ENCODE measurements around the gene CDC42EP4.
"Not testable (repeated sequence)": the region's sequence is repeated elsewhere in the genome, so short reads cannot be mapped to it uniquely, and the experiment has no call there.

CDC42EP4 gene

DNA sequence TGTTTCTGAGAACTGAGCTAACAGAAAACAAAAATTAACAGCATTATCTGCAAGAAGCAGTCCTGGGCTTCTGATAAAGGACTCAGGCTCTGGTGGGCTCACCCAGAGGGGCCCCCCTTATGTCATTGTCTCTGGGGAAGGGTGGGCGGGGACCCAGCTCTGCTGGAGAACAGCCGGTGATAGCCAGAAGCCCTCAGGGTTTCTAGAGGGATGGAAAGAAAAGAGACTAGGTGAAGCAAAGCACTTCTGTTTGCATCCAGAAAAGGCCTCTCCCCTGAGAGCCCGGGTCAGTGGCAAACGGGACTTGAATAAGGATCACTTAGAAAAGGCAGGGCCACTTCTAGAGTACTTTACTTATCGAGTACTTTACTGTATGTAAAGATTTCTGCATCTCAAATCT, 7.0 kb upstream of the CDC42EP4 start:
- DNase-seq: no peak

- no peak for DNase-seq
Observed at GRCh38 chr17:73318427-73318813, 6.6 kb upstream of the CDC42EP4 start.

GRCh38 chr17:73317513-73318426, 6.0 kb upstream of the CDC42EP4 start:
- DNase-seq: no peak

- DNase-seq: no peak
Observed at GRCh38 chr17:73316919-73317505, 5.2 kb upstream of the CDC42EP4 start.

DNA sequence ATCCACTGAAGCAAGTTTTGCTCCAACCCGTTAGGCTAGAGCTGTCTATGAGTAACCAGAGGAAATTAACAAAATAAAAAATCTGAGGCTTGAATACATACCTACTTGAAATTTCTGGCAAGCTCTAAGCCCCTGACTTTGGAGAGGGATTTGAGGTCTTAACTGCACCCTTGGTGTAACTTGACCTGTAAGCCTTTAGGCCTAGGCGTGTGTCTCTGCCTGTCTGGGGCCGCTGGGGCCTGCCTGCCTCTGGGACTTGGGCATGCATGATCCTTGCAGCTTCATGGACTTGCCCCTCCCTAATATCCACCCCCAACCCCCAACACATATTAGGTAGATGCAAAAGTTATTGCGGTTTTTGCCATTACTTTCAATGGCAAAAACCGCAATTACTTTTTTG, 3.7 kb upstream of the CDC42EP4 start:
- no peak for DNase-seq

- DNase-seq: no peak
Observed at GRCh38 chr17:73313526-73314127, 1.8 kb upstream of the CDC42EP4 start.

DNA sequence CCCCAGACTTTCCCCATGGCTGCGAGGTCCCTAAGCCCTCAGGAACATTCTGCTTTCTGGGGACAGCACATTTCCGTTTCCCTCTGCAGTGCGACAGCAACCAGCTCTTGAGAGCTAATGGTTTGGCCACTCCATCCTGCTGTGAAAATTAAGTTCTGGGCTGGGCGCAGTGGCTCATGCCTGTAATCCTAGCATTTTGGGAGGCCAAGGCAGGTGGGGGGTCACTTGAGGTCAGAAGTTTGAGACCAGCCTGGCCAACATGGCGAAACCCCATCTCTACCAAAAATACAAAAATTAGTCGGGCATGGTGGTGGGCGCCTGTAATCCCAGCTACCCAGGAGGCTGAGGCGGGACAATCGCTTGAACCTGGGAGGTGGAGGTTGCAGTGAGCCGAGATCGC, 1.1 kb upstream of the CDC42EP4 start:
- DNase-seq: not testable (repeated sequence)

- DNase-seq: peak in 1 of 2 donors; percentile 51
Observed at GRCh38 chr17:73311428-73311780, 397 bp downstream of the CDC42EP4 start.

- no peak for DNase-seq
Observed at GRCh38 chr17:73309727-73310596, 1.8 kb downstream of the CDC42EP4 start.

- DNase-seq: not testable (repeated sequence)
Observed at GRCh38 chr17:73308959-73309358, 2.8 kb downstream of the CDC42EP4 start.

GRCh38 chr17:73308017-73308823, 3.6 kb downstream of the CDC42EP4 start:
- DNase-seq: no peak

DNA sequence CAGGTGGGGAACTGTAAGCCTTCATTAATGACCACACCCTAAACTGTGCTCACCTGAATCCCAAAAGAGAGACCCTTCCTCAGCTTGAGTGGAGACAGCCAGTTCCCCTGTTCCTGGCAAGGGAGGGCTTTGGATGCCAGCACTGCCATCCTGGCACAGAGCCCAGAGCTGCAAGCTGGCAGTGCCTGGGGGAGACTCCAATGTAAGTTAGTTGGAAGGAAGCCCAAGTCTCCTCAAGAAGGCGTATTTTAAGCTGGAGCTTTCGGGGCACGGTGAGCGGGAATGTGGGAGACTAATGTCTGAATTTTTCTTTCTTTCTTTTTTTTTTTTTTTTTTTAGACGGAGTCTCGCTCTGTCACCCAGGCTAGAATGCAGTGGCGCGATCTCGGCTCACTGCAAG, 4.7 kb downstream of the CDC42EP4 start:
- DNase-seq: peak; percentile 31 to 46

DNA sequence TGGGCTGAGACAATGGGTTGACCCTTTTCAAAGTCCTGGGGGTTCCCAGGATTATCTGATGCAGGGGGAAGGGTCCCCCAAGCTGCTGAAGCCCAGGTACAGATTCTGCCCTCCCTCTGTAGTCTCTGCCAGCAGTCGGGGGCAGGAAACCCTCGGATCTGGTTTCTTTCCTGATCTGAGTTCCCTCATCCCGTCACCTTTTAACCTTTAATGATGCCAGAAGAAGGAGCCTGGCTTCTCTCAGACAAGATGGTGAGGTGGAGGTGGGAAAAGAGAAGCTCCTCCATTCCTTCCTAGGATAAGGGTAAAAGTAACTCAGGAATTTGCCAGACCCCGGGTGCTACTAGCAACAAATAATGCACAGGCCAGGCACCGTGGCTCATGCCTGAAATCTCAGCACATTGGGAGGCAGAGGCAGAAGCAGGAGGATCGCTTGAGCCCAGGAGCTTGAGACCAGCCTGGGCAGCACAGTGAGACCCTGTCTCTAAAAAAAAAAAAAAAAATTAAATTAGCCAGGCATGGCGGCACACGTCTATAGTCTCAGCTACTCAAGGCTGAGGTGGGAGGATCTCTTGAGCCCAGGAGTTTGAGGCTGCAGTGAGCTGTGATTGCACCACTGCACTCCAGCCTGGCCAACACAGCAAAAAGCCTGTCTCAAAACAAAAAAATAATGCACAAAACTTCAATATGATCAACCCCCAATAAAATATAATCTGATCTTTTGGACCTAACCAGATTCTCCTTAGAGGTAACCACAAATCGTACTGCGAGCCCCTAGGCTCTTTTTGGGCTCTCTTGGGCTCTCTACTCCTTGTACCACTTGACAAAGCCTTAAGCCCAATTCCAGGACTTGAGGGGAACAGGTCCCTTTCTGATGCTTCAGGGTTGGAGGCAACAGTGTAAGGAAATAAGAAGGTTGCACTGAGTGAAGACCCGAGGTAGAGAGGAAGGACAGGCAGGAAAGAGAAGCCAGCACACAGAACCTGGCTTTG, 5.7 kb downstream of the CDC42EP4 start:
- no peak for DNase-seq

GRCh38 chr17:73304971-73305812, 6.6 kb downstream of the CDC42EP4 start:
- DNase-seq: no peak

DNA sequence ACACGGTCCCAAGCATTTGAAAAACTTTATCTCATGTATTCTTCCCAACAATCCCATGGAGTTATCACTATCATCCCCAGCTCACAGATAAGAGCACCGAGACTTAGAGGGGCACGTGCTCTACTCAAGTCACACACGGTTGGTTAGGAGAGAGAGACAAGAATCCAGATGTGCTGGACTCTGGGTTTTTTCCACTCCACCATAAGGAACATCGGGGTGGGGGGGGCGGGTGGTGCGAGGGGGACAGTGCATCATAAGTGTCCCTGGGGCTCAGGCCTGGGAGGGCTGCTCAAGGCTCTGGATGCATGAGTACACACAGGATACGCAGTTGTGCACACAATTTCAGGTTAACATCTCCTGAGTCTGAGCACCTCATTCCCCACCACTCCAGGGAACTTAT, 7.4 kb downstream of the CDC42EP4 start:
- no peak for DNase-seq

- no peak for DNase-seq
Observed at GRCh38 chr17:73302189-73302588, 9.6 kb downstream of the CDC42EP4 start.

DNA sequence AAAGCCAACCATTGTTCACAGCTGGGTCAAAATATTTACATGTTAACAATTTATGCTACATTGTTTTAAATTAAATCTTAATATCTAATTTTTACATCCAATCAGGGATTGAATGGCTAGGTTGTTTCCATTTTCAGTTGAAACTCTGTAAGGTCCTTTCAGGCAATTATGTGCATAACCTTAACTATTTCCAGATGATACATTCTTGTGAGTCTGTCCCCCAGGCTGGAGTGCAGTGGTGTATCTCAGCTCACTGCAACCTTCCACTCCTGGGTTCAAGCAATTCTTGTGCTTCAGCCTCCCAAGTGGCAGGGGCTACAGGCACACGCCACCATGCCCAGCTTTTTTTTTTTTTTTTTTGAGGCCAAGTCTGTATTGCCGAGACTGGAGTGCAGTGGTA, 10.4 kb downstream of the CDC42EP4 start:
- no peak for DNase-seq

DNA sequence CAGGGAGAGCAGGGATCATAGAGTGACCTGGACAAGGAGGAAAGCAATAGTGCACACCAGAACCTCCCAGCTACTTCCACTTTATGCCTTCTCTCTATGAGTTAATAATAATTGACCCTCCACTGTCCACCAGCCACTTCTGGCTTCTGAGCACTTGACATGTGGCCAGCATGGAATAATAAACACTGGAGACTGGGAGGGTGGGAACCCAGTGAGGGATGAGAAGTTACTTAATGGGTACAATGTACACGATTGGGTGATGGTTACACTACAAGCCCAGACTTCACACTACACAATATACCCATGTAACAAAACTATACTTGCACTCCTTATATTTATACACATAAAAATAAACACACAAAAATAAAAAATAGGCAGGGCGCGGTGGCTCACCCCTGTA, 11.4 kb downstream of the CDC42EP4 start:
- no peak for DNase-seq

DNA sequence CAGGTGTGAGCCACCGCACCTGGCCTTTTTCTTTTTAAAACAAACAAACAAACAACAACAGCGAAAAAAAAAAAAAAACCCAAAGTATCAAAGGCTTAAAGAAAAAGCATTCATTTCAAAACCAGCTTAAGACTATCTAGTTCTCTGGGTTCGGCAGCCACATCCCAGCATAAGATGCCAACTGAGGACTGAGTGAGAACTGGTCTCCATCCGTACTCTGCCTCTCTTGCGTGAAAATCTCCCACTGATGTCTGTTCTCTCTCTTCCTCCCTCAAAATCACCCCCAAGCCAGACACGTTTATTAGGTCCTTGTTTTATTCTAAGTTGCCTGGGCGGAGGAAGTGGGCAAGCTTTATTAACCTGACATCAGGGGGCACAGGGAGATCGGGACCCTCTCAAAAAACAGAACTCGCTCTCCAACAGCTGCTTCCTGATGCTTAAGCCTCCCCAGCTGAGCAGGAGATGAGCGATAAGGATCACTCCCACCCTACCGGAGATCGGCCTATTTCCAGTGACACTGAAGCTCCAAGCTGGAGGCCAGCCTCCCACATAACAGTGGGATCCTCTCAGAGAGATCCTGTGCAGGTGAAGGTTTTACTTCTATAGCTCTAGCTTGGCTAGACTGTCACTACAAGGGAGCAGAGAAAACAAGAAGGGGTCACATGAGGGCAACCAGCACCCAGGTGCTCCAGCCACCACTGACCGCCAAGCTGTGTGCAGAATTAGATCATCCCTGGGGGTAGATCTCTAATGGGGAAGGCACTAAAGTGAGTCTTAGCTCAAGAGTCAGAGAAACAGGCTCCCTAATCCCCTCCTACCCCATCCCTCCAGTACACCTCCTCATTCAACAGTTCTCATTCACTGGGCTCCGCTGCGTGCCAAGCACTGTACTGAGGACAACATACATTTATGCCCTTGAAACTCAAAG, 13.6 kb downstream of the CDC42EP4 start:
- DNase-seq: no peak

All from hippocampal formation (tissue), 2 donors.